ENCODE results near the gene RNF43. TPM values are rescaled to one million over a fixed set of nuclear protein-coding genes. Genes with fewer than 3 reads are reported as not detected.

Gene RNF43
- total RNA-seq, 1 donor from 2014 or later = under 0.01 TPM

- DNase-seq (ENCODE audit: low read depth in 2 of 2) = no peak
Measured at GRCh38 chr17:58382108-58382871, 35.0 kb downstream of the RNF43 start.

GRCh38 chr17:58381124-58382035, 36.0 kb downstream of the RNF43 start:
- DNase-seq (ENCODE audit: low read depth in 2 of 2) = no peak

- no peak for DNase-seq (ENCODE audit: low read depth in 2 of 2)
Measured at GRCh38 chr17:58380207-58381123, 36.9 kb downstream of the RNF43 start.

GRCh38 chr17:58379511-58379824, 37.9 kb downstream of the RNF43 start:
- DNase-seq (ENCODE audit: low read depth in 2 of 2) = no peak

- DNase-seq (ENCODE audit: low read depth in 2 of 2) = no peak
Measured at GRCh38 chr17:58378733-58379510, 38.4 kb downstream of the RNF43 start.

- DNase-seq (ENCODE audit: low read depth in 2 of 2) = no peak
Measured at GRCh38 chr17:58377661-58378060, 39.7 kb downstream of the RNF43 start.

- no peak for DNase-seq (ENCODE audit: low read depth in 2 of 2)
Measured at GRCh38 chr17:58377093-58377601, 40.2 kb downstream of the RNF43 start.

GRCh38 chr17:58376472-58377000, 40.8 kb downstream of the RNF43 start:
- DNase-seq (ENCODE audit: low read depth in 2 of 2) = no peak

- no peak for DNase-seq (ENCODE audit: low read depth in 2 of 2)
Measured at GRCh38 chr17:58375811-58376210, 41.5 kb downstream of the RNF43 start.

GRCh38 chr17:58375256-58375655, 42.1 kb downstream of the RNF43 start:
- DNase-seq (ENCODE audit: low read depth in 2 of 2) = no peak

GRCh38 chr17:58373923-58374322, 43.4 kb downstream of the RNF43 start:
- no peak for DNase-seq (ENCODE audit: low read depth in 2 of 2)

- DNase-seq (ENCODE audit: low read depth in 2 of 2) = no peak
Measured at GRCh38 chr17:58373003-58373402, 44.3 kb downstream of the RNF43 start.

GRCh38 chr17:58371300-58371950, 45.9 kb downstream of the RNF43 start:
- DNase-seq (ENCODE audit: low read depth in 2 of 2) = no peak

GRCh38 chr17:58370716-58371115, 46.6 kb downstream of the RNF43 start:
- DNase-seq (ENCODE audit: low read depth in 2 of 2) = no peak

- no peak for DNase-seq (ENCODE audit: low read depth in 2 of 2)
Measured at GRCh38 chr17:58370309-58370708, 47.0 kb downstream of the RNF43 start.

- no peak for DNase-seq (ENCODE audit: low read depth in 2 of 2)
Measured at GRCh38 chr17:58369214-58370031, 47.9 kb downstream of the RNF43 start.

GRCh38 chr17:58368860-58369213, 48.5 kb downstream of the RNF43 start:
- DNase-seq (ENCODE audit: low read depth in 2 of 2) = no peak

Measured in lung microvascular endothelial cell (primary cell).